ENCODE data around the gene C1QL1. TPM values are rescaled to one million over a fixed set of nuclear protein-coding genes. Genes with fewer than 3 reads are reported as not detected.

C1QL1 gene
- polyA plus RNA-seq, 1 experiment, result 1.9 TPM

DNA sequence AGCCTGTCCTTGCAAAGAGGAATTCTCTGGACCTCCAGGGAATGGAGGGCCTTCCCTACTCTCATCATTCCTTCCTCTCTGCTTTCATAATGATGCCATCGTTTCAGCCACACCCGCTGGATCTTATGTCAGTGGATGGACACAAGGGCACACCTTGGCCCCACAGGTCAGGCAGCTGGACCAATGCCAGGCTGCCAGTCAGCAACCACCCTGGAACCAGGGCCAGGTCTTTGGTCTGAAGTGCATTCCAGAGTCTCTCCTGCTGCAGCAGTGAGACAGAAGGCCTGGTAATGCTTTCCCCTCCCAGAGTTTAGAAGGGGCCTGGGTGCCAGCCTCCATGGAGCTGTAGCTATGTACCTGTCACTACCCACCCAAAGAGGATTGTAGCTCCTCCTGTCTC is 7.4 kb downstream of the C1QL1 start:
- Histone ChIP-seq H3K27ac (ENCODE audit: low read depth, low read length) (no peak overlapping the region), H3K27me3 (ENCODE audit: control insufficient read depth, insufficient read depth, low read length) (peaks cover 25% of the 10 kb centered on the region), H3K9me3 (ENCODE audit: control insufficient read depth, insufficient read depth, low read length) (no peaks in the 10 kb centered on the region; the same call in 1 of the 2 replicates), H3K4me3 (ENCODE audit: low read depth, low read length) (no peak overlapping the region)
- CTCF ChIA-PET, result no interaction called here
- DNase-seq (ENCODE audit: low read depth, low spot score), result no peak
- POLR2A ChIA-PET, result no interaction called here
- TF ChIP-seq, protein P1, sequence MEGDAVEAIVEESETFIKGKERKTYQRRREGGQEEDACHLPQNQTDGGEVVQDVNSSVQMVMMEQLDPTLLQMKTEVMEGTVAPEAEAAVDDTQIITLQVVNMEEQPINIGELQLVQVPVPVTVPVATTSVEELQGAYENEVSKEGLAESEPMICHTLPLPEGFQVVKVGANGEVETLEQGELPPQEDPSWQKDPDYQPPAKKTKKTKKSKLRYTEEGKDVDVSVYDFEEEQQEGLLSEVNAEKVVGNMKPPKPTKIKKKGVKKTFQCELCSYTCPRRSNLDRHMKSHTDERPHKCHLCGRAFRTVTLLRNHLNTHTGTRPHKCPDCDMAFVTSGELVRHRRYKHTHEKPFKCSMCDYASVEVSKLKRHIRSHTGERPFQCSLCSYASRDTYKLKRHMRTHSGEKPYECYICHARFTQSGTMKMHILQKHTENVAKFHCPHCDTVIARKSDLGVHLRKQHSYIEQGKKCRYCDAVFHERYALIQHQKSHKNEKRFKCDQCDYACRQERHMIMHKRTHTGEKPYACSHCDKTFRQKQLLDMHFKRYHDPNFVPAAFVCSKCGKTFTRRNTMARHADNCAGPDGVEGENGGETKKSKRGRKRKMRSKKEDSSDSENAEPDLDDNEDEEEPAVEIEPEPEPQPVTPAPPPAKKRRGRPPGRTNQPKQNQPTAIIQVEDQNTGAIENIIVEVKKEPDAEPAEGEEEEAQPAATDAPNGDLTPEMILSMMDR (IDR thresholded peaks at IDR 0.05; ENCODE audit: low read depth, low read length), result no peak

DNA sequence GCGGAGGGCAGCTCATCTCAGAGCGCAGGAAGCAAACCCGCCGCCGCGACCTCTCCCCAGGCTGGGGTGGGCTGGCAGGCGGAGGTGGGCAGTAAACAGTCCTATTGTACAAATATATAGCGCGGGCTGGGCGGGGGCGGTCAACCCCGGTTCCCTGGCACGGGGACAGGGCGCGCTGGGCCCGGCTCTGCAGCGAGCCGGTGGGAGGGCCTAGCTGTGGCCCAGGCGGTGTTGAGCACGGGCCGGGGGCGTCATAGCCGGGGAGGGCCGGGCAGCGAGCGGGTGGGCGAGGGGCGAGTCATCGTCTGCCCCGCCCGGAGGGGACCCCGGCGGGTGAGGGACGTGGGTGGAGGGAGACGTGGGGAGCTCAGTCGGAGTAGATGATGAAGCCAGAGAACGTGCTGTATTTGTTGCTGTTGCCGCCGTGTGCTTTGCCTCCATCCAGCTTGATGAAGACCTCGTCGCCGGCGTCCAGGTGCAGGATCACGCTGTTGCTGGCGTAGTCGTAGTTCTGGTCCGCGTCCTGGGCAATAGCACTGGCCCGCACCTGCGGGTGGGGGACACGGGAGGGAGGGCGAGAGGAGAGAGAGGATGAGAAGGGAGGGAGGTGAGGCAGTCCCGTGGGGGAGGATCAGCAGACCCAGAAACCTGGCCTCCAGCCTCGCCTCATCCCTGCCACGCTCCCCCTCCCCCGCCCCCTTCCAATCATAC is 8.1 kb downstream of the C1QL1 start:
- H3K27ac ChIP-seq (ENCODE audit: low read depth, low read length), result no peak overlapping the region
- H3K4me3 ChIP-seq (ENCODE audit: low read depth, low read length), result no peak overlapping the region
- no peak for DNase-seq (ENCODE audit: low read depth, low spot score)
- no peaks in the 10 kb centered on the region; the same call in 1 of the 2 replicates for H3K9me3 ChIP-seq (ENCODE audit: control insufficient read depth, insufficient read depth, low read length)
- H3K27me3 ChIP-seq (ENCODE audit: control insufficient read depth, insufficient read depth, low read length), result peaks cover 20% of the 10 kb centered on the region
- CTCF ChIA-PET, result interaction anchor here (0.5 kb wide), 1 partner anchor 62 kb away, joined by 3 read pairs; no protein-coding TSS in a partner anchor
- TF ChIP-seq, protein P1 (IDR thresholded peaks at IDR 0.05; ENCODE audit: low read depth, low read length), result no peak
- POLR2A ChIA-PET, result no interaction called here

DNA sequence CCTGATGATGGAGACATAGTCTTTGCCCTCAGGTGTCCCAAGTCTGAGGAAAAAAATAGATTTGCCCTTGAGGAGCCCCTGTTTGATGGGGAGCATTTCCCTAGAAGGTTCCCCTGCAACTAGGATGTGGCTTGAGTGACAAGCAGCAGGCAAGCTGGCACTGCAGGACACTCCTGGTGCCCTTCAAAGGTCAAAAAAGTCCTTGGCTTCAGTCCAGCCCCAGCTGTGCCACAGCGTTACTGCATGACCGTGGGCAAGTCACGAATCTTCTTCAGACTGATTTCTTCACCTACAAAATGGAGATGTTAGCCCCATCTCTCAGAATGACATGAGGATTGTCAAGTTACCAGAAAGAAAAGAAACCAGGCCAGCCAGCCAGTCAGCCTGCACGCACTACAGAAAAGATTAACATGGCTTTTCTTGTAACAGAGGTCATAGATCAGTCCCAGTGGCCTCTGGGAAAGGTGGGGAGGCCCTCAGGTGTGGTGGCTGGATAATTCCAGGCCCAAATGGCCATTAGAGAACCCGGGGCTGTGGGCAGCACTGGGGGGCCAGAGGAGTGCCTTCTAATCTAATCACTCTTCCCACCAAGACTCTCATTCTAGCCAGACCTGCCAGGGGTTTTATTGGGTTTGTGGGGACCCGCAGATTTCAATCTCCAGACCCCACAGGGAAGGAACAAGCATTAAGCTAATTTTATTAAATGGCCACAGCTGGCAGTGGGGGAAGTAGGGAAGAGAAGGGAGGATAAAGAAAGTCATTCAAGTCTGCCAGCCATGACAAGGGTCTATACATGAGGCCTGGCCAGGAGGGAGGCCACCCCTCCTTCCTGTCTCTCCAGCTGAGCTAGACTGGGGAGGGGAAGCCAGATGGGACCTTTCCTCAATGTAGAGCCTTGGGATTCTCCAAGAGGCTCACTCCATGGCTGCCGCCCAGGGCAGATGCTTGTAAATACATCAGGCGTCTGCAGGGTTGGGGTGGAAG is 10.8 kb downstream of the C1QL1 start:
- H3K27ac ChIP-seq (ENCODE audit: low read depth, low read length), result no peak overlapping the region
- POLR2A ChIA-PET, result no interaction called here
- TF ChIP-seq, protein P1 (IDR thresholded peaks at IDR 0.05; ENCODE audit: low read depth, low read length), result no peak
- no peak overlapping the region for H3K4me3 ChIP-seq (ENCODE audit: low read depth, low read length)
- CTCF ChIA-PET, result interaction anchor here (1.5 kb wide), 1 partner anchor 178 kb away, joined by 5 read pairs; the partner anchor contains the start of gene ACBD4
- no peaks in the 10 kb centered on the region for H3K9me3 ChIP-seq (ENCODE audit: control insufficient read depth, insufficient read depth, low read length)
- peaks cover 10% of the 10 kb centered on the region for H3K27me3 ChIP-seq (ENCODE audit: control insufficient read depth, insufficient read depth, low read length)
- no peak for DNase-seq (ENCODE audit: low read depth, low spot score)

DNA sequence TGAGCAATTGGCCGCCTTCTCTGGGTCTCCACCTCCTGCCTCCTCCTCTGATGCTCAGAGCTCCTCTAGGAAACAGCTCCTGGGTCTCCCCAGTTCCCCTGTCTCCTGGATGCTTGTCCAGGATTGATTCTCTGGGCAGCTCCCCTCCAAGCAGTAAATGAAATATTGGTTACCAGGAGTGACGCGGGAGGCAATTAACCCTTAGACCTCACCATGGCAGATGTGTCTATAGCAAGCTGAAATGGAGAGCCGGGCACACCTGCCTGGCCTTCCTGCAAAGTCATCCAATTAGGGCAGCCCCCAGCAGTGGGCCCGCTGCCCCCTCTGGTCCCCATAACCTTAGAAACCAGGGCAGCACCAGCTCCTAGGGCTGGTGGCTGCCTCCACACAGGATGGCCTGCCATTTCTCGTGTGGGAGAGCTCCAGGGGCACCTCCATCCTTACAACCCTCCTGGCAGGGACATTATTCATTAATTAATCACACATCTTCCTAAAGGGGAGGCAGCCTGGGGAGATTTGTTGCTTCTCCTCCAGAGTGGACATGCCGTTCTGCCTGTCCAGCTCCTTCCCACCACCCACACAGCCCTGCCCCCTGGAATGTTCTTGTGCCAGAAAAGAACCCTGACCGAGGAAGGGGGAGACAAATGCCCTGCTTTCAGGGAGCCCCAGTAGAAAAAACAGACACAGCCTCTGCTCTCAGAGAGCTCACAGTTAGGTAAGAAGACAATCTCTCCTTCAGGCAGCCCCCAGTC is 12.3 kb downstream of the C1QL1 start:
- Histone ChIP-seq H3K27me3 (ENCODE audit: control insufficient read depth, insufficient read depth, low read length) (peaks cover 9% of the 10 kb centered on the region), H3K4me3 (ENCODE audit: low read depth, low read length) (no peak overlapping the region), H3K9me3 (ENCODE audit: control insufficient read depth, insufficient read depth, low read length) (no peaks in the 10 kb centered on the region), H3K27ac (ENCODE audit: low read depth, low read length) (no peak overlapping the region)
- ChIA-PET POLR2A (no interaction called here), CTCF (interaction anchor here (1.5 kb wide), 1 partner anchor 180 kb away, joined by 5 read pairs; the partner anchor contains the start of gene ACBD4)
- DNase-seq (ENCODE audit: low read depth, low spot score), result no peak
- TF ChIP-seq, protein P1 (IDR thresholded peaks at IDR 0.05; ENCODE audit: low read depth, low read length), result no peak
